Epithelial cell of esophagus (primary cell): ENCODE data around the gene ATXN1.

Source experiments
- DNase-seq: peaks from one replicate; pipeline ENCODE4 v3.0.0; 2010; ENCODE audit warnings: low read depth
- H3K4me3 ChIP-seq: 2 replicates; pipeline ENCODE4 v1.5.1; 2011; ENCODE audit warnings: mild to moderate bottlenecking, low read length, control low read depth
- CTCF ChIP-seq: IDR thresholded peaks from 2 replicates; pipeline ENCODE4 v1.5.1; 2011; ENCODE audit warnings: low read depth, mild to moderate bottlenecking, low read length, control low read depth, inconsistent platforms; ENCODE audit not compliant: insufficient read depth; ENCODE audit errors: missing control alignments

Gene ATXN1

DNA sequence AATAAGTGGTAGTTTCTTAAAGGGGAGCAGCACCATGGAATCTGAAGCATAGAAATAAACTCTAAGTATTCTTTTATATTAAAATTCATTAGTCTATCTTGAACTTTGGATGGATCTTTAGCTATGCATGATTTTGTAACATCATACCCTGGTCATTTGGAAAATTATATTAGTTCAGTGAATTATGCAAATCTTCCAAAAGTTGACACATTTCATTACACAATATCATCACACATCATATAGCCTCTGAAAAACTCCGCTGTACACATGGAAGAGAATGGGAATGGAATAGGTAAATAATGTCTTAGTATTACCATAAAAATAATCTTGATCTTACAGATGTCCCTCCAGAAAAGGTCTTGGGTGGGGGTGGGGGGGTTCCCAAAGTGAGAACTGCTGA is 96.1 kb downstream of the ATXN1 start:
- no peak for DNase-seq
- no peak for TF ChIP-seq CTCF
- no peak overlapping the region for H3K4me3 ChIP-seq

GRCh38 chr6:16663901-16664300 is 97.4 kb downstream of the ATXN1 start:
- no peak for DNase-seq
- H3K4me3 ChIP-seq = no peak overlapping the region
- TF ChIP-seq CTCF = no peak

DNA sequence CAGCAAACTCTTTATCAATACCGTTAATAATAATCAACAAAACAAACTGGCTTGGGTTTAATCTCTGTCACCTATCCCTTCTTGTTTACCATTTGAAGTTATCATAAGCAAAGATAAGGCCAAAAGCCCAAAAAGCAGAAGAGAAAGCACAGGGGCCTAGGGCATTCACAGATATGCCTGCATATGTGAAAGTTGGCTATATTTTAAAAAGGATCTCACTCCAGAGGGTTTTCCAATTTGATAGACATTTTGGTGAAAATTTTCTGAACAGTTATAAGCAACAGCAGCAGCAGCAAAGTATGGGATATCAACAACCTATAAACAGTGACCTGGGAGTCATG is 101.1 kb downstream of the ATXN1 start:
- no peak overlapping the region for H3K4me3 ChIP-seq
- DNase-seq = no peak
- no peak for TF ChIP-seq CTCF

- DNase-seq = no peak
- H3K4me3 ChIP-seq = no peak overlapping the region
- no peak for TF ChIP-seq CTCF
Measured at GRCh38 chr6:16659466-16660156, 101.6 kb downstream of the ATXN1 start.

DNA sequence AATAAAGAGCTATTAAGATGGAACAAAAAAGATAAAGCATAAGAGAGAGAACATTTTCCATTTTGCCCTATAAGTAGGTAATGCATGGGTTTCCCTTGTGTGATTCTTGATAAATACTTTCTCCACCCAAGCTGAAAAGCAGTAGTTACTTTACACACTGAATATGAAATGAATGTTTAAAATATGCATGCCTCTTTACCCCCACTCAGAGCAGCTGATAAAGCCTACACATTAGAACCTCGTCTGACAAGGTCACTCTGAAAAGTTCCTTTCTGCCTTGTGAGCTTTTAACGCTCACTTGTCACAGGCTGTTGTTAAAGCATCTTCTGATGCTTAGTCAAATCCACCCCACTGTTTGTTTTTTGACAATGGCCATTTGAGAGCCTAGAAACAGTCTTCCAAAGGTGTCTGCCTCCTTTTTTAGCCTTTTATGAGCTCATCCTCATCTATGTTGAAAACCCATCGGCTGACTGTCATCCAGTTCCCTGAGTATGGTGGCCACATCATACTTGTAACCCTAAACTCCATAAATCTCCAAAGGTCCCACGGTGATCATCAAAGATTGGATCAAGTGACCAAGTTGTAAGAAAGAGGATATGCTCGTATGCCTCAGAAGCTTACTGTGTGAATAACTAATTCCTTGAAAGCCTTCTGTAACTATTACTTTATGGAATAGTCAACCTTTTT is 102.8 kb downstream of the ATXN1 start:
- no peak for DNase-seq
- no peak for TF ChIP-seq CTCF
- H3K4me3 ChIP-seq = no peak overlapping the region

DNA sequence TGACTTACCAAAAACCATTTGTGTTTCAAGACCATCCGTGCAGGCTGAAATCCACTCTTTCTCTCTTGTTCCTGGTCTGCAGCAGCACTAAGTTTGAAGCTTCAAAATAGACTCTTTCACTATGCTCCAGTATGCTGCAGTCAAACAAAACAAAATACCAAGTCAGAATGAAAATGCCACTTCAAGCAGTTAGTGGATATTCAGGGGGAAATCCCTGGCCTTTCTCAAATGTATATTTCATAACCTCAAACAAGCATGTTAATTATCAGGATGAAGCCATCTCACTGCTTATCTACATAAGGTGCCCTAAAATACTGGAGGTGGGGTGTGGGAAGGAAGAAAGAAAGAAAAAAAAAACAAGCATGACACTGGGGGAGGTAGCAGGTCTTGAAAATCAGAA is 103.5 kb downstream of the ATXN1 start:
- TF ChIP-seq CTCF = no peak
- no peak overlapping the region for H3K4me3 ChIP-seq
- no peak for DNase-seq

DNA sequence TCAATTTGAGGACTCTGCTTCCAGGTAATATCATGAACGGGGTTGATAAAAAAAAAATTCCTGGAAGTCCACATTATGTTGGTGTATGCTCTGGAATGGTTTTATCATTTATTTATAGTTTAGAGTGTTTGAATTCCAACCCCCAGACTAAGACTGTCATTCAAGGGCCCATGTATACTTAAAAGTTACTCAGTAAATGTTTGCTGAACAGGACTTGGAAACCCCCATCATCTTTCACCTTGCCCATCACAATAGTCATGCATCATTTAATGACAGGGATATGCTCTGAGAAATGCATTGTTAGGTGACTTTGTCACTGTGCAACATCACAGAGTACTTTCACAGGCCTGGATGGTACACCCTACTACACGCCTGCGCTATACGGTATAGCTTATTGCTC is 104.8 kb downstream of the ATXN1 start:
- H3K4me3 ChIP-seq = no peak overlapping the region
- DNase-seq = no peak
- TF ChIP-seq CTCF = no peak
